HG03097 (cell line): Measurements from ENCODE around the gene RDH8.

ENCODE experiments used
- ATAC-seq: cut with Tn5 transposase; IDR thresholded peaks from one replicate; pipeline ENCODE4 v1.9.1; 2021; ENCODE audit not compliant: unreplicated experiment, low FRiP score

The RDH8 gene

GRCh38 chr19:10027158-10027997 lies 14.1 kb downstream of the RDH8 start:
- no peak for ATAC-seq

- no peak for ATAC-seq
Observed at GRCh38 chr19:10033614-10034013, 20.3 kb downstream of the RDH8 start.

DNA sequence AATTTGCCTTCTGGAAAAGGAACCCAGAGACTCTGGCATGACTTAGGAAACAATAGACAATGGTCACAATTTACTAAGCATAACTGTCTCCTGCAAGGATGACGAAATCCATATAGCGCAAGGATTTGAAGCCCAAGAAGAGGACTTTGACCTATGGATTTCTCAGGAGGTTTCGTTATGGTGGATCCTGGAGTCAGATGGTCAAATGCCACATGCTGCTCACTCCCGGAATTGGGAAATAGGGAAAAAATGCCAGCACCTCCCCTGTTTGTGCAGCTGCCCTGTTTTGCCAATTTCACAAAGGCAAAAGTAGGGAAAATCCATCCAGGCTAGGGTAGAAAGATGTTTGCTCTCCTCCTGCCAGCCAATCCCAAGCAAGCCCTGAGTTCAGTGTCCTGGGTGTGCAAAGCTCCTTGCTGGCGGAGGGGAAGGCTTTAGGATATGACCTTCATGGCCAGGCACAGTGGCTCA lies 23.4 kb downstream of the RDH8 start:
- ATAC-seq = no peak

- ATAC-seq = no peak
Observed at GRCh38 chr19:10037367-10037766, 24.1 kb downstream of the RDH8 start.

DNA sequence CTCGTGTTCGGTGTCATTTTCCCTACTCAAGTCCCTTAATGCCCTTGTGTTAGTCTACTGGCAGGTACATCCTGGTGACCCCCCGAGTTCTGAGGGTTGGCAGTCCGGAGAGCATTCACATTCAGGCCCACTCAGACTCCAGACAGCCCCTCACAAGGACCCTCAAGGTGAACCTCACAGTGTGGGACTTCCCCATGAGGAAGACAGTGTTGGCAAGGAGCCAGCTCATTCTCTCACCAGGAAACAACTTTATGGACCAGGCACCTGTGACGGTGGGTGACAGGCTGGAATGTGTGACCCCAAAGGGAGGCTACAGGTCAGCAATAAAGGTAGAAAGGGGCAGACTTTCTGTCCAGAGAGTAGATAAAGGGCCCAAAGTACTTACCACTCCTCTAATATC lies 24.5 kb downstream of the RDH8 start:
- ATAC-seq = no peak

DNA sequence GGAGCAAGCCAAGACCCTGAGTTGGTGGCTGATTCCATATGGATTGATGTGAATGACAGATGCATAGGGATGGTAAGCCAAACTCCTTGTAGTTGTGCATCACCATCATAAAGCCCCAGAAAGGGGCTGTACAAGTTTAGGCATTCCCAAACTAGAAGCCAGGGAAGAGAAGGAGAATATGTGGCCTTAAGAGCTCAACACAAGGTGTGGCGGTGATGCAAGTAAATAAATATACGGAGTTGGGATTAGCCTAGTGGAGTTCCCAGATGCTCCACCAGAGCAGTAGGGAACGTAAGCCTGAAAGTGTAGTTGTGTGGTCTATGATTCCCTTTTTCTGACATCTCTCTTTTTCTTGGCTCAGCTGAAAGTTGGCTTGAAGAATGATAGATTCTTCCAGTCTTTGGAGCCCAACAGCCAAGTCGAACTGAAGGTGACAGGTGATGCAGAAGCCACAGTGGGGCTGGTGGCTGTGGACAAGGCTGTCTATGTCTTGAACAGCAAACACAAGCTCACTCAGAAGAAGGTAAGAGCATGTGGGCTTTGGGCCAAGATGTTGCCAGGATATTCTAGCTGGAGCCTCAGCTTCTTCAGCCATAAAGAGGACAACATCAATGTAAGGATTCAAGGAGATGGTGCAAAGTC lies 30.1 kb downstream of the RDH8 start:
- ATAC-seq = no peak

GRCh38 chr19:10044390-10044789 lies 31.1 kb downstream of the RDH8 start:
- no peak for ATAC-seq

DNA sequence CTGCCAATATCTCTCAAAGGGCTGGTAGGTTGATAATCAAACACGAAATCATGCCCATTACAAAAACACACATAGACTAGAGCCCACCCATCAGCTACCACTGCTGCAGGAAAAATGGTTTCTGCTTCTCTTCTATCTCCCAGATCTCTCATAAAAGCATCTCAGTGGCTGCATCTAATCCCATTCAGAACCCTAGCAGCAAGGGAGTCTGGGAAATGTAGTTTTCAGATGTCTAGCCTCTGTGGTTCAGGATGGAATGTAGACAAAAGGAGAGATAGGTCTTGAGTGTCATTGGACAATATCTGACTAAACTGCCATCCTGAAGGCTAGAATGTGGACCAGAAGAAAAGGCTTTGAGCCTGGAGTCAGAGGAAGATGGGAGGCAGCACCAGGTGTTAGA lies 32.1 kb downstream of the RDH8 start:
- no peak for ATAC-seq

DNA sequence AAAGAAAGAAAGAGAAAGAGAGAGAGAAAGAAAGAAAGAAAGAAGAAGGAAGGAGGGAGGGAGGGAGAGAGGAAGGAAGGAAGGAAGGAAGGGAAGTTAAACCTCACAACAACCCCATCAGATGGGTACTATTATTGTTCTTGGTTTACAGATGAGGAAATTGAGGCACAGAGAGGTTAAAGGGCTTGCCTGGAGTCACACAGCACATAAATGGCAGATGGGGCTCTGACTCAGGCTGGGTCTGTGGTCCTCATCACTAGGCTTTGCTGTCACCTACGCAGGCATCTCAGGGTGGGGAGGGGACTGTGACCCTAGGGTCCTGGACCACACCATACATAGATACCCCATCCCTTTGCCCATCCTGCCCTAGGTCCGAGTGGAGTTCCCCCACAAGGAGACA lies 36.3 kb downstream of the RDH8 start:
- no peak for ATAC-seq

GRCh38 chr19:10052602-10053360 lies 39.5 kb downstream of the RDH8 start:
- ATAC-seq = no peak

DNA sequence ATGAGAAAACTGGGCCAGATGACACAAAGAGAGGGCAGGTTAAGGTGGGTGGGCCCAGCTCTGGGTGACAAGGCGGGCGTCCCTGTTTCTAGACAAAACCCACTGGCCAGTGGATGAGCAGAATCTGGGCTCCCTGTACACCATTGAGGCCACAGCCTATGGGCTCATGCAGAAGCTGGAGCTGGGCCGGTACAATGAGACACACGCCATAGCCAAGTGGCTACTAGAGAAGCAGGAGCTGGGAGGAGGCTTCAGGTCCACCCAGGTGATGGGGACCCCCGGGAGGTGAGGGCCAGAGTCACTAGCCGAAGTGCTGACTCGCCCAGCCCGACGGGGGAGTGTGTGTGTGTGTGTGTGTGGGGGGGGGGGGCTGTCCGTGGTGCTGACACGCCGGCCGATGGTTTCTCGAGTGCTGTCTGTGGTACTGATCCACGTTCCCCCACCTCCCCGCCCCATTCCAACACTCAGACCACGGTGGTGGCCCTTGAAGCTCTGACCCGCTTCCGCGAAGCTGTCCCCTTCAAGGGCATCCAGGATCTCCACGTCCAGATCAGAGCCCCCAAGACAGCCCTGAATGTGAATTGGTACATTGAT lies 48.5 kb downstream of the RDH8 start:
- no peak for ATAC-seq

- ATAC-seq = no peak
Observed at GRCh38 chr19:10068205-10068604, 54.9 kb downstream of the RDH8 start.

DNA sequence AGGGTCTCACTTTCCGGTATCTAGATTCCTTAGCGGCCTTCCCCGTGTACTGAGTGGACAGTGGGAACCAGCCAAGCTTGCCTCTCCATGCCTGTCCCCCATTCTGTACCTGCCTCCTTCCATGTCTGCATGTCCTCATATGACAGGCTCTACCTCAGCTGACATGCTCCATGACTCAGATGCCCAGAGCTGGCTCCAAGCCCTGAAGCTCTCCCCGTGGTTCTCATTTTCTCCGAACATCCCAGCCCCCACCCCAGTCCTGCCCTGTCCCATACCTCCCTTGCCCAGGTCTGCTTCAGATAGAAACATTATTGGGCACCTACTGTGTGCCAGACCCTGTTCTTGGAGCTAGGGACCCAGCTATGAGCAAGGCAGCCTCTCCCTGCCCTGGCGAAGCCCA lies 55.8 kb downstream of the RDH8 start:
- no peak for ATAC-seq

DNA sequence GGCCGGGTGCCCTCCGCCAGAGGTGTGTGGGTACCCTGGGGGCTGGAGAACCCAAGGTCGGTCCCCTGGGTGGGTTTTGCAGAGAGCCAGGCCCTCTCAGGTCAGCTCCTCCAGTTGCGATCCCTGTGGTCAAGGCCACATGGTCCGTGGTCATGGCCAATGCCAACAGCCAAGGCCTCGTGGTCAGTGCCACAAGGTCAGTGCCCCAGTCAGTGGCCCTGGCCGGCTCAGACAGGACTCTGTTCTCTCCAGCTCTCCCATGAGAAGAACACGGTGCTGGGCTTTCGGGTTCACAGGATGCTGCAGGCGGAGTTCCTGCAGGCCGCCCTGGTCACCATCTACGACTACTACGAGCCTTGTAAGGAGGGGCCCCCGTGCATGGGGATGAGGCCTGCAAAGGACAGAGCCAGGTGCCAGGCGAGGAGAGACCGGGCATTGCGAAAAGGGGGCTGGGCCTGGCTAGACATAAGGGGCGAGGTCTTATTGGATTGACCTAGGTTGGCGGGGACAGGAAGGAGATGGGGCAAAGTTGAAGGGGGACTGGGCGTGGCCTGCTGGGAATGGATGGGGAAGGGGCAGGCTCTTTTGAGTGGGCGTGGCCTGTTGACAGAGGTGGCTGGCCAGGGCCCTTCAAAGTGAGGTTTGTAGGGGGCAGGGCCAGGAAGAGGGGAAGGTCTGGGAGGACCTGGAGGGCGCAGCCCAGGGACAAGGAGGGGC lies 57.6 kb downstream of the RDH8 start:
- no peak for ATAC-seq
